Uterus (tissue), 4 donors: ENCODE data around the gene C4BPB. TPM values are rescaled to one million over a fixed set of nuclear protein-coding genes. Genes with fewer than 3 reads are reported as not detected.
A peak's percentile ranks its signal among the peaks of the same experiment; 100 is the strongest.

Source experiments
- DNase-seq, 2 donors: peaks; one replicate each; pipeline ENCODE4 v3.0.0-alpha.2; 2019 to 2020
- H3K27ac ChIP-seq, 2 donors: fragments of 200-600 bp; sonication (generic); 1 replicate in 1 of 2; 2 replicates in 1 of 2; pipeline ENCODE4 v1.5.1; 2016 to 2018
- H3K27me3 ChIP-seq, 2 donors: fragments of 200-600 bp; sonication (generic); one replicate each; pipeline ENCODE4 v1.5.1; 2018 to 2019; ENCODE audit warnings: control low read depth in 1 of 2
- H3K36me3 ChIP-seq, 2 donors: fragments of 200-600 bp; sonication (generic); one replicate each; pipeline ENCODE4 v1.5.1; 2019; ENCODE audit warnings: control low read depth in 1 of 2
- H3K4me1 ChIP-seq, 2 donors: fragments of 200-600 bp; sonication (generic); one replicate each; pipeline ENCODE4 v1.5.1; 2018 to 2019; ENCODE audit warnings: control low read depth in 1 of 2
- H3K4me3 ChIP-seq, 2 donors: fragments of 200-600 bp; sonication (generic); 1 replicate in 1 of 2; 2 replicates in 1 of 2; pipeline ENCODE4 v1.5.1; 2018 to 2019; ENCODE audit warnings: mild to moderate bottlenecking in 1 of 2
- H3K9me3 ChIP-seq, 2 donors: fragments of 200-600 bp; sonication (generic); one replicate each; pipeline ENCODE4 v1.5.1; 2019; ENCODE audit warnings: control low read depth in 1 of 2
- CTCF ChIP-seq, 4 experiments: fragments of 200-600 bp in 2 of 4; fragments of 450-650 bp in 2 of 4; sonication (generic) in 2 of 4; IDR thresholded peaks; one replicate each; pipeline ENCODE4 v1.5.1; 2016 to 2019; ENCODE audit warnings: antibody characterized with exemption in 4 of 4, mild to moderate bottlenecking in 2 of 4, moderate library complexity in 1 of 4
- POLR2A ChIP-seq, 2 donors: fragments of 450-650 bp; IDR thresholded peaks; one replicate each; pipeline ENCODE4 v1.6.1; 2016; ENCODE audit warnings: antibody characterized with exemption in 2 of 2, mild to moderate bottlenecking in 1 of 2, moderate library complexity in 1 of 2
- intact Hi-C: fragments of 100-400 bp; cut with DNase I; formaldehyde crosslinking; loops from one replicate; pipeline ENCODE4 v1.15.1; 2023; ENCODE audit warnings: low total_unique reads
- total RNA-seq, 4 donors: library from RNA; depleted of rRNA in 3 of 4; stranded (reverse); fragments of >200 nt in 3 of 4; gene quantifications; one replicate each; pipeline versions ENCODE4 v1.1.0 to v1.2.4, GENCODE V29; 2014 to 2023
- donor health status: DM: yes; HTN: yes; CAD: no.

Gene C4BPB
- total RNA-seq, 4 donors from 2014 or later: not detected

GRCh38 chr1:207050480-207051190 lies 38.0 kb upstream of the C4BPB start:
- DNase-seq: peak; percentile 91
- intact Hi-C loops: no loop called here
- peaks cover 0 to 10% of the 10 kb centered on the region in 2 donors for H3K4me1 ChIP-seq
- no peaks in the 10 kb centered on the region for H3K9me3 ChIP-seq
- no peaks in the 10 kb centered on the region for H3K36me3 ChIP-seq
- TF ChIP-seq CTCF (IDR thresholded peaks at IDR 0.05): peak in 1 of 4 experiments; percentile 10
- TF ChIP-seq POLR2A (IDR thresholded peaks at IDR 0.05): peak in 1 of 2 donors; percentile 42
- peak overlapping the region; percentile 82 to 95 for H3K4me3 ChIP-seq
- H3K27ac ChIP-seq: peak overlapping the region; percentile 84 to 88
- no peaks in the 10 kb centered on the region for H3K27me3 ChIP-seq

- no peaks in the 10 kb centered on the region for H3K9me3 ChIP-seq
- peaks cover 0 to 10% of the 10 kb centered on the region in 2 donors for H3K4me1 ChIP-seq
- no peaks in the 10 kb centered on the region for H3K36me3 ChIP-seq
- intact Hi-C loops: no loop called here
- peak within 1 kb of the TSS; percentile 84 to 88 for H3K27ac ChIP-seq
- H3K4me3 ChIP-seq: peak within 1 kb of the TSS; percentile 82 to 95
- H3K27me3 ChIP-seq: no peaks in the 10 kb centered on the region
- no peak for DNase-seq
- TF ChIP-seq CTCF (IDR thresholded peaks at IDR 0.05): no peak
- TF ChIP-seq POLR2A (IDR thresholded peaks at IDR 0.05): no peak
Measured at GRCh38 chr1:207051191-207051943, 37.3 kb upstream of the C4BPB start, which contains the start of gene YOD1. TSS of gene YOD1 (minus strand) at chr1:207051208. CDS start at chr1:207051030, 178 bp downstream.

- peak within 1 kb of the TSS; percentile 70 to 93 for H3K27ac ChIP-seq
- H3K9me3 ChIP-seq: no peaks in the 10 kb centered on the region
- DNase-seq: peak; percentile 93 to 97
- H3K27me3 ChIP-seq: no peaks in the 10 kb centered on the region
- peak within 1 kb of the TSS; percentile 62 to 67 for H3K4me3 ChIP-seq
- TF ChIP-seq POLR2A (IDR thresholded peaks at IDR 0.05) (peak; percentile 72 to 80), CTCF (IDR thresholded peaks at IDR 0.05) (peak in 3 of 4 experiments; percentile 26 to 62 (median 31))
- no peaks in the 10 kb centered on the region for H3K36me3 ChIP-seq
- intact Hi-C loops: no loop called here
- peaks cover 0 to 10% of the 10 kb centered on the region in 2 donors for H3K4me1 ChIP-seq
Measured at GRCh38 chr1:207052911-207053769, 35.5 kb upstream of the C4BPB start, which contains the start of gene PFKFB2. TSS of gene PFKFB2 (plus strand) at chr1:207053275. CDS start at chr1:207054718, 1,443 bp downstream.

GRCh38 chr1:207054491-207054890 lies 34.2 kb upstream of the C4BPB start:
- Histone ChIP-seq H3K9me3 (no peaks in the 10 kb centered on the region), H3K4me3 (no peak overlapping the region), H3K27me3 (no peaks in the 10 kb centered on the region), H3K27ac (no peak overlapping the region), H3K4me1 (no peaks in the 10 kb centered on the region), H3K36me3 (no peaks in the 10 kb centered on the region)
- DNase-seq: no peak
- TF ChIP-seq CTCF (IDR thresholded peaks at IDR 0.05) (no peak), POLR2A (IDR thresholded peaks at IDR 0.05) (no peak)
- intact Hi-C loops: no loop called here
